Left ventricle myocardium inferior (tissue), 1 donor: ENCODE measurements around the gene DLK2. TPM values are rescaled to one million over a fixed set of nuclear protein-coding genes. Genes with fewer than 3 reads are reported as not detected.

Experiments used
- DNase-seq: peaks from one replicate; pipeline ENCODE4 v3.0.0-alpha.2; 2020
- H3K27ac ChIP-seq: fragments of 200-600 bp; replicated peaks from 2 replicates; pipeline ENCODE4 v1.8.0; 2021
- H3K27me3 ChIP-seq: fragments of 200-600 bp; 2 replicates; pipeline ENCODE4 v1.8.0; 2021; ENCODE audit warnings: low read depth
- H3K36me3 ChIP-seq: fragments of 200-600 bp; 2 replicates; pipeline ENCODE4 v1.8.0; 2021
- H3K4me1 ChIP-seq: fragments of 200-600 bp; 2 replicates; pipeline ENCODE4 v1.8.0; 2021
- H3K4me3 ChIP-seq: fragments of 200-600 bp; 2 replicates; pipeline ENCODE4 v1.8.0; 2021; ENCODE audit warnings: mild to moderate bottlenecking, moderate library complexity
- H3K9me3 ChIP-seq: fragments of 200-600 bp; replicated peaks from 2 replicates; pipeline ENCODE4 v1.8.0; 2021
- CTCF ChIP-seq: fragments of 200-600 bp; IDR thresholded peaks from 2 replicates; pipeline ENCODE4 v1.8.0; 2021; ENCODE audit warnings: antibody characterized with exemption, mild to moderate bottlenecking, borderline replicate concordance
- intact Hi-C: fragments of 100-400 bp; cut with micrococcal nuclease; formaldehyde crosslinking; loops from one replicate; pipeline ENCODE4 v1.11.0; 2022
- total RNA-seq: library from RNA; stranded (reverse); fragmentation: NEBNext Ultra II Directional; extraction: Animal tissue kit (Norgen Biotek cat#: 25700); gene quantifications from one replicate; pipeline ENCODE4 v1.2.1, GENCODE V29; 2021
- donor health status: DM: no; HTN: yes; CAD: no; lungs with severe emphysema.

DLK2 gene
- total RNA-seq, 1 donor from 2014 or later = 3.3 TPM

DNA sequence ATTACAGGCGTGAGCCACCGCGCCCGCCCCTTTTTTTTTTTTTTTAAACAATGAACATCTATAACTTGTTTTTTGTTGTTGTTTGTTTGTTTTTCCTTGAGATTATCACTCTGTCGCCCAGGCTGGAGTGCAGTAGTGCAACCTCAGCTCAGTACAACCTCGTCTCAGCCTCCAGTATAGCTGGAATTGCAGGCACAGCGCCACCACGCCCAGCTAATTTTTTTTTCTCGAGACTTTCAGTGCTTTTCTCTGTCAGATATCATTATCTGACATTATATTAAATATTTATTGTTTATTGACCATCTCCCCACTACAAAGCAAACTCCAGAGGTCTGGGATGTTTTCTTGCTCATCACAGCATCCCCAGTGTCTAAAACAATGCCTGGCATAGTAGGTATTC lies 2.3 kb upstream of the DLK2 start:
- peaks cover 18% of the 10 kb centered on the region for H3K4me1 ChIP-seq
- peaks cover 72% of the 10 kb centered on the region for H3K27me3 ChIP-seq
- H3K4me3 ChIP-seq = no peak overlapping the region
- H3K9me3 ChIP-seq = no peaks in the 10 kb centered on the region
- intact Hi-C loops = no loop called here
- H3K27ac ChIP-seq = no peak overlapping the region
- H3K36me3 ChIP-seq = no peaks in the 10 kb centered on the region
- DNase-seq = no peak
- TF ChIP-seq CTCF = no peak

- Histone ChIP-seq H3K27ac (no peak overlapping the region), H3K9me3 (no peaks in the 10 kb centered on the region), H3K4me3 (peak overlapping the region; percentile 70), H3K27me3 (peaks cover 50% of the 10 kb centered on the region), H3K4me1 (peaks cover 27% of the 10 kb centered on the region), H3K36me3 (peaks cover 16% of the 10 kb centered on the region)
- DNase-seq = peak; percentile 88
- intact Hi-C loops = loop anchor here (5.0 kb wide), 2 partner anchors 37 to 52 kb away; no protein-coding TSS in a partner anchor
- TF ChIP-seq CTCF = no peak
These were observed 435 bp downstream of the DLK2 start for GRCh38 chr6:43454696-43455530.

DNA sequence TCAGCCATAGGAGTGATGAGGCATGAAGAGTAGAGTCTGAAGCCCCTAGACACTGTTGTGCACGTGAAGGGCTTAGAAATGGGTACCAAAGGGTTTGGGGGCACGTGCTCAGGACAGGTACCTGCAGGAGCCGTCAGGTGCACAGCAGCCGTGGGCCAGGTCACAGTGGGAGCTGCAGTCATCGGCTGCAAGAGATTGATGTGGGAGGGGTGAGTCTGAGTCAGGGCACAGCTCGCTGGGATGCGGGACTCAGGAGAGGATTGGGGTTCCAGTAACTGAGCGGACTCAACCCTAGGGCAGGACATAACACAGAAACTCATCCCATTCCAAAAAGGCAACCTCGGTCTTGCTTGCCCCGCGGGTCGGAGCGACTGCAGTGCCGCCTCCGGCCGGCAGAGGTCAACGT lies 1.1 kb downstream of the DLK2 start:
- intact Hi-C loops = loop anchor here (5.0 kb wide), 2 partner anchors 38 to 53 kb away; no protein-coding TSS in a partner anchor
- TF ChIP-seq CTCF = peak; percentile 98
- peaks cover 33% of the 10 kb centered on the region for H3K4me1 ChIP-seq
- H3K27me3 ChIP-seq = peaks cover 44% of the 10 kb centered on the region
- DNase-seq = no peak
- H3K36me3 ChIP-seq = peaks cover 22% of the 10 kb centered on the region
- peak overlapping the region; percentile 70 for H3K4me3 ChIP-seq
- H3K27ac ChIP-seq = no peak overlapping the region
- no peaks in the 10 kb centered on the region for H3K9me3 ChIP-seq

- Histone ChIP-seq H3K4me3 (no peak overlapping the region), H3K4me1 (peaks cover 35% of the 10 kb centered on the region), H3K9me3 (no peaks in the 10 kb centered on the region), H3K36me3 (peaks cover 26% of the 10 kb centered on the region), H3K27me3 (peaks cover 39% of the 10 kb centered on the region), H3K27ac (no peak overlapping the region)
- TF ChIP-seq CTCF = no peak
- intact Hi-C loops = loop anchor here (5.0 kb wide), 2 partner anchors 38 to 53 kb away; no protein-coding TSS in a partner anchor
- no peak for DNase-seq
These were observed 1.5 kb downstream of the DLK2 start for GRCh38 chr6:43453831-43454230.

GRCh38 chr6:43452896-43453295 lies 2.5 kb downstream of the DLK2 start:
- H3K4me3 ChIP-seq = no peak overlapping the region
- peaks cover 30% of the 10 kb centered on the region for H3K27me3 ChIP-seq
- no peak for TF ChIP-seq CTCF
- H3K4me1 ChIP-seq = peaks cover 35% of the 10 kb centered on the region
- no peak for DNase-seq
- no peak overlapping the region for H3K27ac ChIP-seq
- intact Hi-C loops = loop anchor here (5.0 kb wide), 2 partner anchors 39 to 54 kb away; no protein-coding TSS in a partner anchor
- H3K9me3 ChIP-seq = no peaks in the 10 kb centered on the region
- H3K36me3 ChIP-seq = peaks cover 36% of the 10 kb centered on the region
